HepG2 (cell line): Measurements from ENCODE around the gene KDM4B. TPM values are rescaled to one million over a fixed set of nuclear protein-coding genes. Genes with fewer than 3 reads are reported as not detected.

Source experiments
- ADNP ChIP-seq: sonication (generic); formaldehyde crosslinking; IDR thresholded peaks from 2 replicates; pipeline ENCODE4 v1.4.0; 2020; ENCODE audit warnings: missing genetic modification reagents
- KLF13 ChIP-seq: sonication (generic); formaldehyde crosslinking; IDR thresholded peaks from 2 replicates; pipeline ENCODE4 v1.4.0; 2020; ENCODE audit warnings: mild to moderate bottlenecking, missing genetic modification reagents
- KMT2A ChIP-seq: sonication (generic); formaldehyde crosslinking; IDR thresholded peaks from 2 replicates; pipeline ENCODE4 v1.4.0; 2020; ENCODE audit warnings: missing genetic modification reagents
- MATR3 ChIP-seq: sonication (generic); formaldehyde crosslinking; IDR thresholded peaks from 2 replicates; pipeline ENCODE4 v1.4.0; 2020; ENCODE audit warnings: missing genetic modification reagents
- ZFP36 ChIP-seq: fragments of 150-350 bp; IDR thresholded peaks from 2 replicates; pipeline ENCODE4 v1.6.1; 2018; ENCODE audit warnings: borderline replicate concordance, low read length, low read depth; ENCODE audit not compliant: partially characterized antibody
- ZMYM3 ChIP-seq: sonication (generic); formaldehyde crosslinking; IDR thresholded peaks from 2 replicates; pipeline ENCODE4 v1.5.1; 2020; ENCODE audit warnings: mild to moderate bottlenecking, missing genetic modification reagents
- ZNF546 ChIP-seq: sonication (generic); formaldehyde crosslinking; conservative IDR thresholded peaks from 2 replicates; pipeline ENCODE4 v1.8.1; 2023; ENCODE audit warnings: mild to moderate bottlenecking, missing genetic modification reagents
- polyA plus RNA-seq, 8 experiments: library from polyadenylated mRNA; depleted of rRNA in 3 of 8; stranded (reverse) in 7 of 8; unstranded in 1 of 8; fragments of >200 nt; fragmentation: Illumina TruSeq in 4 of 8; extraction: Trizol in 4 of 8; gene quantifications; 2 replicates each; pipeline versions ENCODE4 v1.2.1 to v1.2.3, GENCODE V29; 2011 to 2016; ENCODE audit warnings: low read depth in 4 of 8, missing spikeins in 1 of 8, mixed read lengths in 1 of 8; ENCODE audit not compliant: insufficient read depth in 1 of 8
- total RNA-seq, 5 experiments: library from RNA; depleted of rRNA; stranded (reverse); fragments of >200 nt; fragmentation: Illumina TruSeq; extraction: Trizol; gene quantifications; 2 replicates each; pipeline ENCODE4 v1.2.3, GENCODE V29; 2016; ENCODE audit warnings: low read depth in 1 of 5
- TF ChIP-seq, protein P1 (sequence below): sonication (generic); formaldehyde crosslinking; IDR thresholded peaks from 2 replicates; pipeline ENCODE4 v1.4.0; 2020; ENCODE audit warnings: missing genetic modification reagents, borderline replicate concordance
- TF ChIP-seq, protein P2 (sequence below): sonication (generic); formaldehyde crosslinking; IDR thresholded peaks from 2 replicates; pipeline ENCODE4 v1.4.0; 2020; ENCODE audit warnings: missing genetic modification reagents, borderline replicate concordance
- TF ChIP-seq, protein P3 (sequence below): sonication (generic); formaldehyde crosslinking; IDR thresholded peaks from 2 replicates; pipeline ENCODE4 v1.4.0; 2020; ENCODE audit warnings: mild to moderate bottlenecking, missing genetic modification reagents, borderline replicate concordance
- TF ChIP-seq, protein P4 (sequence below): sonication (generic); formaldehyde crosslinking; IDR thresholded peaks from 2 replicates; pipeline ENCODE4 v1.5.0; 2020; ENCODE audit warnings: missing genetic modification reagents
- TF ChIP-seq, protein P5 (sequence below): IDR thresholded peaks from 2 replicates; pipeline ENCODE4 v1.6.1; 2018; ENCODE audit warnings: missing genetic modification reagents
- TF ChIP-seq, protein P6 (sequence below): sonication (generic); formaldehyde crosslinking; IDR thresholded peaks from 2 replicates; pipeline ENCODE4 v1.5.0; 2020; ENCODE audit warnings: mild to moderate bottlenecking, missing genetic modification reagents
- TF ChIP-seq, protein P7 (sequence below): sonication (generic); formaldehyde crosslinking; conservative IDR thresholded peaks from 2 replicates; pipeline ENCODE4 v1.8.0; 2022; ENCODE audit warnings: missing genetic modification reagents
- TF ChIP-seq, protein P8 (sequence below): IDR thresholded peaks from 2 replicates; pipeline ENCODE4 v1.6.1; 2016; ENCODE audit warnings: mild to moderate bottlenecking, missing biosample characterization, missing genetic modification reagents

The KDM4B gene
- total and polyA plus RNA-seq, 2 of the 13 experiments (the other 11 are each of a cell fraction or from before 2014, with no cell fraction given), result 4.9 to 14.6 TPM

DNA sequence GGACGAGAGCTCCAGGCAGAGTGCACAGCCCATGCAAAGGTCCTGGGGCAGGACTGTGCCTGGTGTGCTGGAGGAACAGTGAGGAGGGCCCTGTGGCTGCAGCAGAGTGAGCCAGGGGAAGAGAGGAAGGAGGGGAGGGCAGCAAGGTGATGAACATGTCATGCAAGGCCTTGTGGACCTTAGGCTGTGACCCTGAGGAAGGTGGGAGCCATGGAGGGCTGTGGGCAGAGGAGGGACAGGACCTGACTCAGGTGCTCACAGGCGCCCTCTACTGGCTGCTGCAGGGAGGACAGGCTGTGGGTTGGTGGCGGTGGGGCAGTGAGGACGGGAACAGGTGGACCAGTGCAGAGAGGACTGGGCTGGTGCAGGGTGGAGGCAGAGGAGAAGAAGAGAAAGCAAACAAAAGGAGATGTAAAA lies 201.4 kb downstream of the KDM4B start (continued):
- TF ChIP-seq, protein P1, sequence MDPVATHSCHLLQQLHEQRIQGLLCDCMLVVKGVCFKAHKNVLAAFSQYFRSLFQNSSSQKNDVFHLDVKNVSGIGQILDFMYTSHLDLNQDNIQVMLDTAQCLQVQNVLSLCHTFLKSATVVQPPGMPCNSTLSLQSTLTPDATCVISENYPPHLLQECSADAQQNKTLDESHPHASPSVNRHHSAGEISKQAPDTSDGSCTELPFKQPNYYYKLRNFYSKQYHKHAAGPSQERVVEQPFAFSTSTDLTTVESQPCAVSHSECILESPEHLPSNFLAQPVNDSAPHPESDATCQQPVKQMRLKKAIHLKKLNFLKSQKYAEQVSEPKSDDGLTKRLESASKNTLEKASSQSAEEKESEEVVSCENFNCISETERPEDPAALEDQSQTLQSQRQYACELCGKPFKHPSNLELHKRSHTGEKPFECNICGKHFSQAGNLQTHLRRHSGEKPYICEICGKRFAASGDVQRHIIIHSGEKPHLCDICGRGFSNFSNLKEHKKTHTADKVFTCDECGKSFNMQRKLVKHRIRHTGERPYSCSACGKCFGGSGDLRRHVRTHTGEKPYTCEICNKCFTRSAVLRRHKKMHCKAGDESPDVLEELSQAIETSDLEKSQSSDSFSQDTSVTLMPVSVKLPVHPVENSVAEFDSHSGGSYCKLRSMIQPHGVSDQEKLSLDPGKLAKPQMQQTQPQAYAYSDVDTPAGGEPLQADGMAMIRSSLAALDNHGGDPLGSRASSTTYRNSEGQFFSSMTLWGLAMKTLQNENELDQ (CRISPR knock-in tag), result no peak
- TF ChIP-seq KLF13 (CRISPR knock-in tag), result no peak
- peak; percentile 94 for TF ChIP-seq ZMYM3 (CRISPR knock-in tag)
- peak; percentile 90 for TF ChIP-seq ADNP (CRISPR knock-in tag)
- TF ChIP-seq, protein P2, sequence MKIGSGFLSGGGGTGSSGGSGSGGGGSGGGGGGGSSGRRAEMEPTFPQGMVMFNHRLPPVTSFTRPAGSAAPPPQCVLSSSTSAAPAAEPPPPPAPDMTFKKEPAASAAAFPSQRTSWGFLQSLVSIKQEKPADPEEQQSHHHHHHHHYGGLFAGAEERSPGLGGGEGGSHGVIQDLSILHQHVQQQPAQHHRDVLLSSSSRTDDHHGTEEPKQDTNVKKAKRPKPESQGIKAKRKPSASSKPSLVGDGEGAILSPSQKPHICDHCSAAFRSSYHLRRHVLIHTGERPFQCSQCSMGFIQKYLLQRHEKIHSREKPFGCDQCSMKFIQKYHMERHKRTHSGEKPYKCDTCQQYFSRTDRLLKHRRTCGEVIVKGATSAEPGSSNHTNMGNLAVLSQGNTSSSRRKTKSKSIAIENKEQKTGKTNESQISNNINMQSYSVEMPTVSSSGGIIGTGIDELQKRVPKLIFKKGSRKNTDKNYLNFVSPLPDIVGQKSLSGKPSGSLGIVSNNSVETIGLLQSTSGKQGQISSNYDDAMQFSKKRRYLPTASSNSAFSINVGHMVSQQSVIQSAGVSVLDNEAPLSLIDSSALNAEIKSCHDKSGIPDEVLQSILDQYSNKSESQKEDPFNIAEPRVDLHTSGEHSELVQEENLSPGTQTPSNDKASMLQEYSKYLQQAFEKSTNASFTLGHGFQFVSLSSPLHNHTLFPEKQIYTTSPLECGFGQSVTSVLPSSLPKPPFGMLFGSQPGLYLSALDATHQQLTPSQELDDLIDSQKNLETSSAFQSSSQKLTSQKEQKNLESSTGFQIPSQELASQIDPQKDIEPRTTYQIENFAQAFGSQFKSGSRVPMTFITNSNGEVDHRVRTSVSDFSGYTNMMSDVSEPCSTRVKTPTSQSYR (CRISPR knock-in tag), result no peak
- TF ChIP-seq, protein P3, sequence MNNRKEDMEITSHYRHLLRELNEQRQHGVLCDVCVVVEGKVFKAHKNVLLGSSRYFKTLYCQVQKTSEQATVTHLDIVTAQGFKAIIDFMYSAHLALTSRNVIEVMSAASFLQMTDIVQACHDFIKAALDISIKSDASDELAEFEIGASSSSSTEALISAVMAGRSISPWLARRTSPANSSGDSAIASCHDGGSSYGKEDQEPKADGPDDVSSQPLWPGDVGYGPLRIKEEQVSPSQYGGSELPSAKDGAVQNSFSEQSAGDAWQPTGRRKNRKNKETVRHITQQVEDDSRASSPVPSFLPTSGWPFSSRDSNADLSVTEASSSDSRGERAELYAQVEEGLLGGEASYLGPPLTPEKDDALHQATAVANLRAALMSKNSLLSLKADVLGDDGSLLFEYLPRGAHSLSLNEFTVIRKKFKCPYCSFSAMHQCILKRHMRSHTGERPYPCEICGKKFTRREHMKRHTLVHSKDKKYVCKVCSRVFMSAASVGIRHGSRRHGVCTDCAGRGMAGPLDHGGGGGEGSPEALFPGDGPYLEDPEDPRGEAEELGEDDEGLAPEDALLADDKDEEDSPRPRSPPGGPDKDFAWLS (CRISPR knock-in tag), result no peak
- TF ChIP-seq, protein P4, sequence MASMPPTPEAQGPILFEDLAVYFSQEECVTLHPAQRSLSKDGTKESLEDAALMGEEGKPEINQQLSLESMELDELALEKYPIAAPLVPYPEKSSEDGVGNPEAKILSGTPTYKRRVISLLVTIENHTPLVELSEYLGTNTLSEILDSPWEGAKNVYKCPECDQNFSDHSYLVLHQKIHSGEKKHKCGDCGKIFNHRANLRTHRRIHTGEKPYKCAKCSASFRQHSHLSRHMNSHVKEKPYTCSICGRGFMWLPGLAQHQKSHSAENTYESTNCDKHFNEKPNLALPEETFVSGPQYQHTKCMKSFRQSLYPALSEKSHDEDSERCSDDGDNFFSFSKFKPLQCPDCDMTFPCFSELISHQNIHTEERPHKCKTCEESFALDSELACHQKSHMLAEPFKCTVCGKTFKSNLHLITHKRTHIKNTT, result no peak
- TF ChIP-seq, protein P5, sequence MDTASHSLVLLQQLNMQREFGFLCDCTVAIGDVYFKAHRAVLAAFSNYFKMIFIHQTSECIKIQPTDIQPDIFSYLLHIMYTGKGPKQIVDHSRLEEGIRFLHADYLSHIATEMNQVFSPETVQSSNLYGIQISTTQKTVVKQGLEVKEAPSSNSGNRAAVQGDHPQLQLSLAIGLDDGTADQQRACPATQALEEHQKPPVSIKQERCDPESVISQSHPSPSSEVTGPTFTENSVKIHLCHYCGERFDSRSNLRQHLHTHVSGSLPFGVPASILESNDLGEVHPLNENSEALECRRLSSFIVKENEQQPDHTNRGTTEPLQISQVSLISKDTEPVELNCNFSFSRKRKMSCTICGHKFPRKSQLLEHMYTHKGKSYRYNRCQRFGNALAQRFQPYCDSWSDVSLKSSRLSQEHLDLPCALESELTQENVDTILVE (CRISPR knock-in tag), result no peak
- TF ChIP-seq ZNF546 (CRISPR knock-in tag), result no peak
- TF ChIP-seq, protein P6, sequence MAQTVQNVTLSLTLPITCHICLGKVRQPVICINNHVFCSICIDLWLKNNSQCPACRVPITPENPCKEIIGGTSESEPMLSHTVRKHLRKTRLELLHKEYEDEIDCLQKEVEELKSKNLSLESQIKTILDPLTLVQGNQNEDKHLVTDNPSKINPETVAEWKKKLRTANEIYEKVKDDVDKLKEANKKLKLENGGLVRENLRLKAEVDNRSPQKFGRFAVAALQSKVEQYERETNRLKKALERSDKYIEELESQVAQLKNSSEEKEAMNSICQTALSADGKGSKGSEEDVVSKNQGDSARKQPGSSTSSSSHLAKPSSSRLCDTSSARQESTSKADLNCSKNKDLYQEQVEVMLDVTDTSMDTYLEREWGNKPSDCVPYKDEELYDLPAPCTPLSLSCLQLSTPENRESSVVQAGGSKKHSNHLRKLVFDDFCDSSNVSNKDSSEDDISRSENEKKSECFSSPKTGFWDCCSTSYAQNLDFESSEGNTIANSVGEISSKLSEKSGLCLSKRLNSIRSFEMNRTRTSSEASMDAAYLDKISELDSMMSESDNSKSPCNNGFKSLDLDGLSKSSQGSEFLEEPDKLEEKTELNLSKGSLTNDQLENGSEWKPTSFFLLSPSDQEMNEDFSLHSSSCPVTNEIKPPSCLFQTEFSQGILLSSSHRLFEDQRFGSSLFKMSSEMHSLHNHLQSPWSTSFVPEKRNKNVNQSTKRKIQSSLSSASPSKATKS (CRISPR knock-in tag), result no peak
- TF ChIP-seq, protein P7, sequence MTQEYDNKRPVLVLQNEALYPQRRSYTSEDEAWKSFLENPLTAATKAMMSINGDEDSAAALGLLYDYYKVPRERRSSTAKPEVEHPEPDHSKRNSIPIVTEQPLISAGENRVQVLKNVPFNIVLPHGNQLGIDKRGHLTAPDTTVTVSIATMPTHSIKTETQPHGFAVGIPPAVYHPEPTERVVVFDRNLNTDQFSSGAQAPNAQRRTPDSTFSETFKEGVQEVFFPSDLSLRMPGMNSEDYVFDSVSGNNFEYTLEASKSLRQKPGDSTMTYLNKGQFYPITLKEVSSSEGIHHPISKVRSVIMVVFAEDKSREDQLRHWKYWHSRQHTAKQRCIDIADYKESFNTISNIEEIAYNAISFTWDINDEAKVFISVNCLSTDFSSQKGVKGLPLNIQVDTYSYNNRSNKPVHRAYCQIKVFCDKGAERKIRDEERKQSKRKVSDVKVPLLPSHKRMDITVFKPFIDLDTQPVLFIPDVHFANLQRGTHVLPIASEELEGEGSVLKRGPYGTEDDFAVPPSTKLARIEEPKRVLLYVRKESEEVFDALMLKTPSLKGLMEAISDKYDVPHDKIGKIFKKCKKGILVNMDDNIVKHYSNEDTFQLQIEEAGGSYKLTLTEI (CRISPR knock-in tag), result no peak
- no peak for TF ChIP-seq KMT2A
- TF ChIP-seq, protein P8, sequence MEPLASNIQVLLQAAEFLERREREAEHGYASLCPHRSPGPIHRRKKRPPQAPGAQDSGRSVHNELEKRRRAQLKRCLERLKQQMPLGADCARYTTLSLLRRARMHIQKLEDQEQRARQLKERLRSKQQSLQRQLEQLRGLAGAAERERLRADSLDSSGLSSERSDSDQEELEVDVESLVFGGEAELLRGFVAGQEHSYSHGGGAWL, result no peak
- peak; percentile 79 for TF ChIP-seq ZFP36
- no peak for TF ChIP-seq MATR3 (CRISPR knock-in tag)
